Upper lobe of left lung (tissue), 4 donors: ENCODE measurements around the gene CDH13.

ENCODE experiments used
- EP300 ChIP-seq, 4 donors: sonication (generic); formaldehyde crosslinking; IDR thresholded peaks; one replicate each; pipeline ENCODE4 v1.5.1; 2017; ENCODE audit warnings: antibody characterized with exemption in 4 of 4, control low read depth in 2 of 4
- TF ChIP-seq, protein P1 (sequence below), 6 experiments: fragments of 450-650 bp in 4 of 6; fragments of 200-600 bp in 2 of 6; sonication (generic) in 2 of 6; IDR thresholded peaks; one replicate each; pipeline ENCODE4 v1.5.1; 2016 to 2019; ENCODE audit warnings: antibody characterized with exemption in 6 of 6

DNA sequence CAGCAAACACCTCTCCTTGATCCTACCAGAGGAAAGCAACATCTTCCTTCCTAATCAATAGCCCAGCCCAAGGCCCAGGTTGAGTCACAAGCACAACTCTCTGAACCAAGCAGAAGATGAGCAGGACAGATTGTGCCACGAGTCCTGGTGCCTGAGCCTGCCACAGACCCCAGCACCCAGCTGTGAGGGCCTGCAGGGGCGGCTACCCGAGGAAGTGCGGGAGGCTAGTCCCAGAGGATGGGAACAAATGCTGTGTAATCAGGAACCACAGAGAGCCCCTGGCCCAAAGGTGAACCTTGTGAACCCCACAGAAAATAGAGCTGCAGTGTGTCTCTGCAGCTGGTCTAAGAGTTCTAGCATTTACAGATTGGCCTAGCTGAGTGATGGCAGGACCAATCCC is 1054.2 kb downstream of the CDH13 start:
- TF ChIP-seq, protein P1, sequence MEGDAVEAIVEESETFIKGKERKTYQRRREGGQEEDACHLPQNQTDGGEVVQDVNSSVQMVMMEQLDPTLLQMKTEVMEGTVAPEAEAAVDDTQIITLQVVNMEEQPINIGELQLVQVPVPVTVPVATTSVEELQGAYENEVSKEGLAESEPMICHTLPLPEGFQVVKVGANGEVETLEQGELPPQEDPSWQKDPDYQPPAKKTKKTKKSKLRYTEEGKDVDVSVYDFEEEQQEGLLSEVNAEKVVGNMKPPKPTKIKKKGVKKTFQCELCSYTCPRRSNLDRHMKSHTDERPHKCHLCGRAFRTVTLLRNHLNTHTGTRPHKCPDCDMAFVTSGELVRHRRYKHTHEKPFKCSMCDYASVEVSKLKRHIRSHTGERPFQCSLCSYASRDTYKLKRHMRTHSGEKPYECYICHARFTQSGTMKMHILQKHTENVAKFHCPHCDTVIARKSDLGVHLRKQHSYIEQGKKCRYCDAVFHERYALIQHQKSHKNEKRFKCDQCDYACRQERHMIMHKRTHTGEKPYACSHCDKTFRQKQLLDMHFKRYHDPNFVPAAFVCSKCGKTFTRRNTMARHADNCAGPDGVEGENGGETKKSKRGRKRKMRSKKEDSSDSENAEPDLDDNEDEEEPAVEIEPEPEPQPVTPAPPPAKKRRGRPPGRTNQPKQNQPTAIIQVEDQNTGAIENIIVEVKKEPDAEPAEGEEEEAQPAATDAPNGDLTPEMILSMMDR (IDR thresholded peaks at IDR 0.05), result no peak
- no peak for TF ChIP-seq EP300 (IDR thresholded peaks at IDR 0.05)
